GM23338 (cell line): ENCODE data around the gene PIGP. TPM values are rescaled to one million over a fixed set of nuclear protein-coding genes. Genes with fewer than 3 reads are reported as not detected.

Source experiments
- ATAC-seq: fragments of 200-7000 bp; cut with Tn5 transposase; 3 replicates; pipeline ENCODE4 v1.9.1; 2020
- DNase-seq: peaks from one replicate; pipeline ENCODE4 v3.0.0-alpha.2; 2015; ENCODE audit warnings: low spot score
- H2AFZ ChIP-seq: fragments of 200-600 bp; sonication (generic); 2 replicates; pipeline ENCODE4 v1.8.0; 2016; ENCODE audit warnings: antibody characterized with exemption, mild to moderate bottlenecking, moderate library complexity
- H3F3A ChIP-seq: fragments of 200-600 bp; sonication (generic); replicated peaks from 2 replicates; pipeline ENCODE4 v1.8.0; 2017; ENCODE audit warnings: antibody characterized with exemption, mixed run types, low read depth
- H3K27ac ChIP-seq: fragments of 200-600 bp; sonication (generic); 2 replicates; pipeline ENCODE4 v1.6.1; 2016; ENCODE audit warnings: low read depth
- H3K27me3 ChIP-seq: fragments of 200-600 bp; sonication (generic); 2 replicates; pipeline ENCODE4 v1.8.0; 2016; ENCODE audit warnings: mild to moderate bottlenecking, mixed run types, moderate library complexity; ENCODE audit not compliant: insufficient read depth
- H3K36me3 ChIP-seq: fragments of 200-600 bp; sonication (generic); 2 replicates; pipeline ENCODE4 v1.8.0; 2016; ENCODE audit warnings: mild to moderate bottlenecking; ENCODE audit not compliant: insufficient read depth
- H3K4me1 ChIP-seq: fragments of 200-600 bp; sonication (generic); 2 replicates; pipeline ENCODE4 v1.8.0; 2016; ENCODE audit warnings: mild to moderate bottlenecking, moderate library complexity; ENCODE audit not compliant: insufficient read depth
- H3K4me2 ChIP-seq: fragments of 200-600 bp; sonication (generic); 2 replicates; pipeline ENCODE4 v1.7.1; 2017; ENCODE audit warnings: mixed run types
- H3K4me3 ChIP-seq: fragments of 200-600 bp; sonication (generic); 2 replicates; pipeline ENCODE4 v1.6.1; 2016; ENCODE audit warnings: mixed run types
- H3K79me2 ChIP-seq: fragments of 200-600 bp; sonication (generic); replicated peaks from 2 replicates; pipeline ENCODE4 v1.8.0; 2017; ENCODE audit warnings: mild to moderate bottlenecking; ENCODE audit not compliant: insufficient read depth
- H3K9me2 ChIP-seq: fragments of 200-600 bp; sonication (generic); 2 replicates; pipeline ENCODE4 v1.8.0; 2017; ENCODE audit not compliant: insufficient read depth
- H4K20me1 ChIP-seq: fragments of 200-600 bp; sonication (generic); replicated peaks from 2 replicates; pipeline ENCODE4 v1.8.0; 2017; ENCODE audit warnings: mild to moderate bottlenecking; ENCODE audit not compliant: insufficient read depth
- H3K27ac Mint-ChIP-seq: 2 replicates; pipeline ENCODE4 v1.8.0; 2020; ENCODE audit warnings: inconsistent platforms, mild to moderate bottlenecking, moderate library complexity, mixed read lengths
- H3K27me3 Mint-ChIP-seq: 3 replicates; pipeline ENCODE4 v1.8.0; 2022; ENCODE audit warnings: low read depth, mild to moderate bottlenecking, moderate library complexity, mixed read lengths, inconsistent platforms; ENCODE audit not compliant: insufficient read depth, poor library complexity
- H3K36me3 Mint-ChIP-seq: 3 replicates; pipeline ENCODE4 v1.8.0; 2021; ENCODE audit warnings: low read depth, mild to moderate bottlenecking, inconsistent platforms, moderate library complexity, mixed read lengths
- H3K4me1 Mint-ChIP-seq: 3 replicates; pipeline ENCODE4 v1.8.0; 2020; ENCODE audit warnings: mild to moderate bottlenecking, inconsistent platforms, mixed read lengths
- H3K4me3 Mint-ChIP-seq: 3 replicates; pipeline ENCODE4 v1.8.0; 2021; ENCODE audit warnings: moderate library complexity, mild to moderate bottlenecking, inconsistent platforms, mixed read lengths
- H3K9me3 Mint-ChIP-seq: 3 replicates; pipeline ENCODE4 v1.8.0; 2020; ENCODE audit warnings: moderate library complexity, mild to moderate bottlenecking, inconsistent platforms, mixed read lengths
- JUNB ChIP-seq: IDR thresholded peaks from one replicate; pipeline ENCODE4 v1.6.1; 2016; ENCODE audit warnings: antibody characterized with exemption; ENCODE audit not compliant: unreplicated experiment
- NANOG ChIP-seq: IDR thresholded peaks from 2 replicates; pipeline ENCODE4 v1.6.1; 2016; ENCODE audit warnings: antibody characterized with exemption, borderline replicate concordance
- POLR2AphosphoS5 ChIP-seq: IDR thresholded peaks from 2 replicates; pipeline ENCODE4 v1.6.1; 2016; ENCODE audit warnings: antibody characterized with exemption, low read depth
- REST ChIP-seq: IDR thresholded peaks from one replicate; pipeline ENCODE4 v1.6.1; 2018; ENCODE audit warnings: antibody characterized with exemption; ENCODE audit not compliant: unreplicated experiment
- STAT1 ChIP-seq: IDR thresholded peaks from one replicate; pipeline ENCODE4 v1.6.1; 2016; ENCODE audit warnings: antibody characterized with exemption; ENCODE audit not compliant: unreplicated experiment
- polyA plus RNA-seq: library from polyadenylated mRNA; unstranded; fragments of >200 nt; fragmentation: Nextera tagmentation; extraction: Ambion mirVana; gene quantifications from 2 replicates; pipeline ENCODE4 v1.2.1, GENCODE V29; 2016
- total RNA-seq: library from RNA; depleted of rRNA; stranded (reverse); fragments of >200 nt; shearing (Covaris generic); gene quantifications from 2 replicates; pipeline ENCODE4 v1.2.3, GENCODE V29; 2014
- TF ChIP-seq, protein P1 (sequence below): fragments of 250-450 bp; sonication (Bioruptor Pico); IDR thresholded peaks from 2 replicates; pipeline ENCODE4 v1.5.0; 2020; ENCODE audit warnings: mild to moderate bottlenecking, moderate library complexity

Gene PIGP
- total and polyA plus RNA-seq, 2 experiments from 2014 or later = 5.2 to 19.6 TPM

- H3K27ac ChIP-seq = no peak overlapping the region
- H3K4me2 ChIP-seq = no peak overlapping the region
- no peaks in the 10 kb centered on the region for H3K4me1 ChIP-seq
- no peaks in the 10 kb centered on the region for H3K36me3 ChIP-seq
- no peak for TF ChIP-seq STAT1
- Mint-ChIP-seq H3K4me3 (no peak overlapping the region), H3K27ac (no peak overlapping the region), H3K36me3 (no peaks in the 10 kb centered on the region), H3K27me3 (peaks cover 2% of the 10 kb centered on the region), H3K9me3 (no peaks in the 10 kb centered on the region), H3K4me1 (no peaks in the 10 kb centered on the region)
- H3K79me2 ChIP-seq = no peaks in the 10 kb centered on the region
- H3F3A ChIP-seq = no peaks in the 10 kb centered on the region
- peaks cover 4% of the 10 kb centered on the region; the same call in 1 of the 2 replicates for H4K20me1 ChIP-seq
- no peaks in the 10 kb centered on the region for H3K9me2 ChIP-seq
- no peak overlapping the region for H3K4me3 ChIP-seq
- H2AFZ ChIP-seq = no peak overlapping the region
- no peak for DNase-seq
- no peak for ATAC-seq
- no peaks in the 10 kb centered on the region for H3K27me3 ChIP-seq
Observed at GRCh38 chr21:37098751-37099150, 25.9 kb upstream of the PIGP start.

DNA sequence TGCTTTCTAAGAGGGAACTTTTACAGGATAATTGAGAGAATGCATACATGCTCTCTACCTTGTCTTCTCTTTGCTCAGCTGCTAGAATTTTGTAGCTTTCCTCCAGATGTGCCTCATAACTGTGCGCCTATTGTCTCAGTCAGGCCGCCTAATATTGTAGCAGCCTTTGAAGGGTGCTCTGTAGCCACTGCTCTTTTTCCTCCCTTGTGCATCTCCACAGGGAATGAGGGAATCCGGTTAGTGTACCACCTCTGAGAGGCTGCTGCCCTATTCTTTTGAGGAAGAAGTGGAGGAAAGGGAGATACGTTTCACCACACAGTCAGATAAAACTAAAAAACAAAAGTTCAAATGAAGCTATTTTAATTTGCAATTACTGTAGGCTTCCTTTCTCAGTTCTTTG lies 22.9 kb upstream of the PIGP start:
- no peak overlapping the region for H3K4me2 ChIP-seq
- ATAC-seq (no peak), DNase-seq (no peak)
- no peak overlapping the region for H2AFZ ChIP-seq
- H4K20me1 ChIP-seq = 0 out of 2 replicates have a peak, but pooled peaks cover 2% of the 10 kb centered on the region
- no peaks in the 10 kb centered on the region for H3K36me3 ChIP-seq
- H3K4me3 ChIP-seq = no peak overlapping the region
- H3K9me2 ChIP-seq = no peaks in the 10 kb centered on the region
- H3F3A ChIP-seq = no peaks in the 10 kb centered on the region
- Mint-ChIP-seq H3K4me3 (no peak overlapping the region), H3K36me3 (no peaks in the 10 kb centered on the region), H3K27me3 (peaks cover 2% of the 10 kb centered on the region), H3K4me1 (no peaks in the 10 kb centered on the region), H3K27ac (no peak overlapping the region), H3K9me3 (no peaks in the 10 kb centered on the region)
- H3K4me1 ChIP-seq = no peaks in the 10 kb centered on the region
- no peaks in the 10 kb centered on the region for H3K27me3 ChIP-seq
- no peaks in the 10 kb centered on the region for H3K79me2 ChIP-seq
- TF ChIP-seq NANOG (no peak), STAT1 (no peak)
- no peak overlapping the region for H3K27ac ChIP-seq

GRCh38 chr21:37093977-37094376 lies 21.1 kb upstream of the PIGP start:
- TF ChIP-seq NANOG (no peak), JUNB (no peak), POLR2AphosphoS5 (no peak), REST (no peak)
- TF ChIP-seq, protein P1, sequence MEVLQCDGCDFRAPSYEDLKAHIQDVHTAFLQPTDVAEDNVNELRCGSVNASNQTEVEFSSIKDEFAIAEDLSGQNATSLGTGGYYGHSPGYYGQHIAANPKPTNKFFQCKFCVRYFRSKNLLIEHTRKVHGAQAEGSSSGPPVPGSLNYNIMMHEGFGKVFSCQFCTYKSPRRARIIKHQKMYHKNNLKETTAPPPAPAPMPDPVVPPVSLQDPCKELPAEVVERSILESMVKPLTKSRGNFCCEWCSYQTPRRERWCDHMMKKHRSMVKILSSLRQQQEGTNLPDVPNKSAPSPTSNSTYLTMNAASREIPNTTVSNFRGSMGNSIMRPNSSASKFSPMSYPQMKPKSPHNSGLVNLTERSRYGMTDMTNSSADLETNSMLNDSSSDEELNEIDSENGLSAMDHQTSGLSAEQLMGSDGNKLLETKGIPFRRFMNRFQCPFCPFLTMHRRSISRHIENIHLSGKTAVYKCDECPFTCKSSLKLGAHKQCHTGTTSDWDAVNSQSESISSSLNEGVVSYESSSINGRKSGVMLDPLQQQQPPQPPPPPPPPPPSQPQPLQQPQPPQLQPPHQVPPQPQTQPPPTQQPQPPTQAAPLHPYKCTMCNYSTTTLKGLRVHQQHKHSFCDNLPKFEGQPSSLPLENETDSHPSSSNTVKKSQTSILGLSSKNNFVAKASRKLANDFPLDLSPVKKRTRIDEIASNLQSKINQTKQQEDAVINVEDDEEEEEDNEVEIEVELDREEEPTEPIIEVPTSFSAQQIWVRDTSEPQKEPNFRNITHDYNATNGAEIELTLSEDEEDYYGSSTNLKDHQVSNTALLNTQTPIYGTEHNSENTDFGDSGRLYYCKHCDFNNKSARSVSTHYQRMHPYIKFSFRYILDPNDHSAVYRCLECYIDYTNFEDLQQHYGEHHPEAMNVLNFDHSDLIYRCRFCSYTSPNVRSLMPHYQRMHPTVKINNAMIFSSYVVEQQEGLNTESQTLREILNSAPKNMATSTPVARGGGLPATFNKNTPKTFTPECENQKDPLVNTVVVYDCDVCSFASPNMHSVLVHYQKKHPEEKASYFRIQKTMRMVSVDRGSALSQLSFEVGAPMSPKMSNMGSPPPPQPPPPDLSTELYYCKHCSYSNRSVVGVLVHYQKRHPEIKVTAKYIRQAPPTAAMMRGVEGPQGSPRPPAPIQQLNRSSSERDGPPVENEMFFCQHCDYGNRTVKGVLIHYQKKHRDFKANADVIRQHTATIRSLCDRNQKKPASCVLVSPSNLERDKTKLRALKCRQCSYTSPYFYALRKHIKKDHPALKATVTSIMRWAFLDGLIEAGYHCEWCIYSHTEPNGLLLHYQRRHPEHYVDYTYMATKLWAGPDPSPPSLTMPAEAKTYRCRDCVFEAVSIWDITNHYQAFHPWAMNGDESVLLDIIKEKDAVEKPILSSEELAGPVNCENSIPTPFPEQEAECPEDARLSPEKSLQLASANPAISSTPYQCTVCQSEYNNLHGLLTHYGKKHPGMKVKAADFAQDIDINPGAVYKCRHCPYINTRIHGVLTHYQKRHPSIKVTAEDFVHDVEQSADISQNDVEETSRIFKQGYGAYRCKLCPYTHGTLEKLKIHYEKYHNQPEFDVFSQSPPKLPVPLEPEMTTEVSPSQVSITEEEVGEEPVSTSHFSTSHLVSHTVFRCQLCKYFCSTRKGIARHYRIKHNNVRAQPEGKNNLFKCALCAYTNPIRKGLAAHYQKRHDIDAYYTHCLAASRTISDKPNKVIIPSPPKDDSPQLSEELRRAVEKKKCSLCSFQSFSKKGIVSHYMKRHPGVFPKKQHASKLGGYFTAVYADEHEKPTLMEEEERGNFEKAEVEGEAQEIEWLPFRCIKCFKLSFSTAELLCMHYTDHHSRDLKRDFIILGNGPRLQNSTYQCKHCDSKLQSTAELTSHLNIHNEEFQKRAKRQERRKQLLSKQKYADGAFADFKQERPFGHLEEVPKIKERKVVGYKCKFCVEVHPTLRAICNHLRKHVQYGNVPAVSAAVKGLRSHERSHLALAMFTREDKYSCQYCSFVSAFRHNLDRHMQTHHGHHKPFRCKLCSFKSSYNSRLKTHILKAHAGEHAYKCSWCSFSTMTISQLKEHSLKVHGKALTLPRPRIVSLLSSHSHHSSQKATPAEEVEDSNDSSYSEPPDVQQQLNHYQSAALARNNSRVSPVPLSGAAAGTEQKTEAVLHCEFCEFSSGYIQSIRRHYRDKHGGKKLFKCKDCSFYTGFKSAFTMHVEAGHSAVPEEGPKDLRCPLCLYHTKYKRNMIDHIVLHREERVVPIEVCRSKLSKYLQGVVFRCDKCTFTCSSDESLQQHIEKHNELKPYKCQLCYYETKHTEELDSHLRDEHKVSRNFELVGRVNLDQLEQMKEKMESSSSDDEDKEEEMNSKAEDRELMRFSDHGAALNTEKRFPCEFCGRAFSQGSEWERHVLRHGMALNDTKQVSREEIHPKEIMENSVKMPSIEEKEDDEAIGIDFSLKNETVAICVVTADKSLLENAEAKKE (CRISPR knock-in tag) = no peak
- no peaks in the 10 kb centered on the region for H3K4me1 ChIP-seq
- H3K27ac ChIP-seq = no peak overlapping the region
- H3F3A ChIP-seq = no peaks in the 10 kb centered on the region
- no peak overlapping the region for H2AFZ ChIP-seq
- ATAC-seq (no peak), DNase-seq (no peak)
- no peaks in the 10 kb centered on the region for H3K27me3 ChIP-seq
- no peaks in the 10 kb centered on the region for H3K36me3 ChIP-seq
- no peak overlapping the region for H3K27ac Mint-ChIP-seq
- no peaks in the 10 kb centered on the region for H3K4me1 Mint-ChIP-seq
- H3K9me3 Mint-ChIP-seq = no peaks in the 10 kb centered on the region
- H4K20me1 ChIP-seq = 0 out of 2 replicates have a peak, but pooled peaks cover 2% of the 10 kb centered on the region
- no peaks in the 10 kb centered on the region for H3K36me3 Mint-ChIP-seq
- H3K9me2 ChIP-seq = no peaks in the 10 kb centered on the region
- no peak overlapping the region for H3K4me3 Mint-ChIP-seq
- H3K4me2 ChIP-seq = no peak overlapping the region
- no peaks in the 10 kb centered on the region for H3K79me2 ChIP-seq
- H3K4me3 ChIP-seq = no peak overlapping the region
- peaks cover 2% of the 10 kb centered on the region for H3K27me3 Mint-ChIP-seq
